HTR-8/SVneo (cell line): ENCODE data around the gene GPR160.
"Not testable (repeated sequence)": the region's sequence is repeated elsewhere in the genome, so short reads cannot be mapped to it uniquely, and the experiment has no call there.

ENCODE experiments used
- DNase-seq: peaks from one replicate; pipeline ENCODE4 v3.0.0; 2011; ENCODE audit warnings: low spot score, mixed read lengths; ENCODE audit not compliant: insufficient read length
- FAIRE-seq: peaks from 2 replicates; lab custom pipeline; 2011; peaks lifted over from hg19 to GRCh38; lab: Jason Lieb, UNC

GPR160 gene, protein sequence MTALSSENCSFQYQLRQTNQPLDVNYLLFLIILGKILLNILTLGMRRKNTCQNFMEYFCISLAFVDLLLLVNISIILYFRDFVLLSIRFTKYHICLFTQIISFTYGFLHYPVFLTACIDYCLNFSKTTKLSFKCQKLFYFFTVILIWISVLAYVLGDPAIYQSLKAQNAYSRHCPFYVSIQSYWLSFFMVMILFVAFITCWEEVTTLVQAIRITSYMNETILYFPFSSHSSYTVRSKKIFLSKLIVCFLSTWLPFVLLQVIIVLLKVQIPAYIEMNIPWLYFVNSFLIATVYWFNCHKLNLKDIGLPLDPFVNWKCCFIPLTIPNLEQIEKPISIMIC

GRCh38 chr3:170037463-170038433 is at the start of gene GPR160:
Gene GPR160, plus strand, starts transcription at chr3:170037995. Its CDS starts 45,978 bp downstream, at chr3:170083973.
- DNase-seq (peak; percentile 72), FAIRE-seq (no peak)

- DNase-seq (no peak), FAIRE-seq (no peak)
Measured at GRCh38 chr3:169990431-169990830, 47.4 kb upstream of the GPR160 start.

GRCh38 chr3:169992156-169992555 is 45.6 kb upstream of the GPR160 start:
- DNase-seq (no peak), FAIRE-seq (no peak)

DNA sequence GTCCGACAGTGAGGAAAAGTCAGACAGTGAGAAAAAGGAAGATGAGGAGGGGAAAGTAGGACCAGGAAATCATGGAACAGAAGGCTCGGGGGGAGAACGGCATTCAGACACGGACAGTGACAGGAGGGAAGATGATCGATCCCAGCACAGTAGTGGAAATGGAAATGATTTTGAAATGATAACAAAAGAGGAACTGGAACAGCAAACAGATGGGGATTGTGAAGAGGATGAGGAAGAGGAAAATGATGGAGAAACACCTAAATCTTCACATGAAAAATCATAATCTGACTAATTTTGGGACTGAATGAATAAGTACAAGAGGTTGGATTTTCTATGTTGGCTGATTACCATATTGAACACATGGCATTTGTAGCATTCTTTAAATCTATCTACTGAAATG is 45.0 kb upstream of the GPR160 start:
- FAIRE-seq (peak; percentile 51), DNase-seq (no peak)

DNA sequence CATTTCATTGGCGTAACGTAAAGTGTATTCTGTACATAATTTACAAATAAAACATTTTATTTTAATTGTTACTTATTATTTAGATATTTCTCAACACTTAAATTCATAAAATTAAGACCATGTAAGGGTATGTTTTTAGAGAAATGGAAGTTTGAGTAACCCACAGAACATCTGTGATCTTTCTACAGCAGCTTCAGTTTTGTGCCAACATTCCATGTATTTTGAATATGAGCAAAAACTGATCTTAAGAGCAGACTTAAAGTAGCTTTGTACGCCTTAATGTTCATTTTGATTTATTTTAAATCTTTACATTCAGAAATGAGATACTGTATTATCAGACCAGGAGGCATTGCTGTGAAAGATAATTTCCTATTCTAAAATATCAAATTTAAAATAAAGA is 44.0 kb upstream of the GPR160 start:
- DNase-seq (no peak), FAIRE-seq (no peak)

DNA sequence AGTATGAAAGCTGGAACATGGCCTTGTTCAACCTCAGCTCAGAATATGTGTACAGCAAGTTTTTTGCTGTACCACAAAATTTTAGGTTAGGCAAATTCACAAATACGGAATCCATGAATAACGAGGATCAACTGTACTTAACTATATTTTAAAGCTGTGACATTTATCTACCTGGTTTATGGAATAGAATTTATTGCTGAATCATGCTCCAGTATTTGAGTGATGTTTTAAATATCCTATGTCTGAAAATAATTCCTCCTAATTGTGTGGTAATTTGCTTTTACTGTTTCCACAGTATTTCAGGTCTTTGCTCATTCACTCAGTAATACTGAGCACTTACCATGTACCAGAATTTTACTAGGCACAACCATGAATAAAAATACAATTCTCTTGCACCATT is 41.7 kb upstream of the GPR160 start:
- FAIRE-seq (no peak), DNase-seq (no peak)

- DNase-seq: no peak
- peak; percentile 85 for FAIRE-seq
Measured at GRCh38 chr3:169998668-169999131, 39.1 kb upstream of the GPR160 start.

- no peak for FAIRE-seq
- no peak for DNase-seq
Measured at GRCh38 chr3:169999433-169999832, 38.4 kb upstream of the GPR160 start.

DNA sequence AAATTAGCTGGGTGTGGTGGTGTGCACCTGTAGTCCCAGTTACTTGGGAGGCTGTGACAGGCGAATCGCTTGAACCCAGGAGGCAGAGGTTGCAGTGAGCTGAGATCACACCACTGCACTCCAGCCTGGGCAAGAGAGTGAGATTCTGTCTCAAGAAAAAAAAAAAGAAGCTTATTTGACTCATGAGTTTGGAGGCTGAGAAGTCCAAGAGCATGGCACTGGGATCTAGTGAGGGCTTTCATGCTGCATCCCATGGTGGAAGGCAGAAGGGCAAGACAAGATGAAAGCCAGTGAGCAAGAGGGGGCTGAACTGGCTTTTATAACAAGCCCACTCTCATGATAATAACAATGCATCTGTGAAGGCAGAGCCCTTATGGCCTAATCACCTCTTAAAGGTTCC is 37.7 kb upstream of the GPR160 start:
- no peak for FAIRE-seq
- no peak for DNase-seq

DNA sequence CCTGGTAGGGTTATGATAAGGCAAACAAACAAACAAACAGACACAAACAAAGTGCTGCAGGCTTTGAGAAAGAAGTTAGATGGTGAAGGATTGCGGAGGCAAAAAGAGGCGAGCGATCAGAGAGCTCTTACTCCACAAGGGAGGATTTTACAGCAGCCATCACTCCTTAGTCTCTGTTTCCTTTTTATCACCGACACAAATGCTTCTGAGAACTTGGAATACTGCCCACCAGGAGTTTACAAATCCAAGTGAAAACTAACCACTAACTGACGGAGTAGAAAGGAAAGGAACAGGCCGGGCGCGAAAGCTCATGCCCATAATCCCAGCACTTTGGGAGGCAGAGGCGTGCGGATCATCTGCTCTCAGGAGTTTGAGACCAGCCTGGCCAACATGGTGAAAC is 35.6 kb upstream of the GPR160 start:
- no peak for FAIRE-seq
- no peak for DNase-seq

DNA sequence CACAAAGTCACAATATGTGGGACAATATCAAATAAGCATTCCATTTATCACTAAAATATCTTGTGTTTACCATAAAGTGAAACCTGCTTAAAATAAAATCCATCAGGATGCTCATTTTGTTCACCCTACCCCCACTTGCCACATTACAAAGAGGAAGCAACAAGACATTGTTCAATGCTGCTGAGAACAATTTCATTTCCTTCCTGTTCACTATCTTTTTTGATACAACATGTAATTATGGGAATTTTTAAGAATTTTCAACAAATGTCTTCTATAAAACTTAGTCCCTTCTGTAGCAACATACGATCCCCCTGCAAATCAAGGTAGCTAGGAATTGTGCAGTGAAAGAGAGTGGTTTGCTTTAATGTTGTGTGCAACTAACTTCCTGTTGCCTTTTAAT is 34.9 kb upstream of the GPR160 start:
- DNase-seq: no peak
- FAIRE-seq: no peak

- FAIRE-seq (no peak), DNase-seq (no peak)
Measured at GRCh38 chr3:170003881-170004356, 33.9 kb upstream of the GPR160 start.

GRCh38 chr3:170007031-170007663 is 30.6 kb upstream of the GPR160 start:
- DNase-seq (no peak), FAIRE-seq (no peak)

DNA sequence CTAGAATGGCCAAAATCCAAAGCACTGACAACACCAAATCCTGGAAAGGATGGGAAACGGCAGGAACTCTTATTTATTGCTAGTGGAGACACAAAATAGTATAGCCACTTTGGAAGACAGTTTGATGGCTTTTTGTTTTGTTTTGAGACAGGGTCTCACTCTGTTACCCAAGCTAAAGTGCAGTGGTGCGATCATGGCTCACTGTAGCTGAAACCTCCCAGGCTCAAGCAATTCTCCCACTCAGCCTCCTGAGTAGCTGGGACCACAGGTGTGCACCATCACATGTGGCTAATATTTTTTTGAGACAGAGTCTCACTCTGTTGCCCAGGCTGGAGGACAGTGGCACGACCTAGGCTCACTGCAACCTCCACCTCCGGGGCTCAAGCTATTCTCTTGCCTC is 27.3 kb upstream of the GPR160 start:
- DNase-seq: no peak
- no peak for FAIRE-seq

GRCh38 chr3:170012683-170013400 is 25.0 kb upstream of the GPR160 start:
- FAIRE-seq (no peak), DNase-seq (no peak)

- FAIRE-seq (no peak), DNase-seq (no peak)
Measured at GRCh38 chr3:170016057-170016456, 21.7 kb upstream of the GPR160 start.

DNA sequence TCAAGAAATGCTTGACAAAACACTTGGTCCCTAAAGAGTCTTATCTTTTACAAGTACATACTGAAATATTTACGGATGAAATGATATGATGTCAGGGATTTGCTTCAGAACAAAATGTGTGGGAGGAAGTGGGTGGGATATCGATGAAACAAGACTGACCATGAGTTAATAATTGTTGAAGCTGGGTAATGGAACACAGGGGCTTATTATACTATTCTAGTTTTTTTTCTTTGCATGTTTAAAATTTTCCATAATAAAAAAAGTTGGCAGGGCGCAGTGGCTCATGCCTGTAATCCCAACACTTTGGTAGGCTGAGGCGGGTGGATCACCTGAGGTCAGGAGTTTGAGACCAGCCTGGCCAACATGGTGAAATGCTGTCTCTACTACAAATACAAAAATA is 18.5 kb upstream of the GPR160 start:
- FAIRE-seq, DNase-seq: not testable (repeated sequence)

DNA sequence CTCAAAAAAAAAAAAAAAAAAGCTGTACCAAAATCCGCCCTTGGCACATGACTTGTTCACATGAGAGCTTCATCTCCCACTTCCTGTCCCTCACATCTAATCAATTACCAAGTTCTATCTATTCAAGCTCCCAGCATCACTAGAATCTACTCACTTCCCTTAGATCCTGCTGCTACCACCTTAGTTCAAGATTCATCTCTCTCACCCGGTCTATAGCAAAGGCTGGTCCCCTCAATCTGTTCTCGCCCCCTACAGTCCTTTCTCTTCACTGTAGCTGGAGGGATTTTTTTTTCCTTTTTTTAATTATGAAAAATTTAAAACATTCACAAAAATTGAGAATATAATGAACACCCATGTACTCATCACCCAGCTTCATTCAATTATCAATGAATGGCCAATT is 16.7 kb upstream of the GPR160 start:
- no peak for FAIRE-seq
- DNase-seq: no peak

- DNase-seq (no peak), FAIRE-seq (no peak)
Measured at GRCh38 chr3:170022336-170022735, 15.5 kb upstream of the GPR160 start.

- no peak for FAIRE-seq
Measured at GRCh38 chr3:170023165-170023564, 14.6 kb upstream of the GPR160 start.

More at GRCh38 chr3:170023165-170023564, 14.6 kb upstream of the GPR160 start:
- no peak for DNase-seq
